Naive thymus-derived CD8-positive, alpha-beta T cell (primary cell): ENCODE measurements around the gene MYO7A. TPM values are rescaled to one million over a fixed set of nuclear protein-coding genes. Genes with fewer than 3 reads are reported as not detected.

Source experiments
- ATAC-seq, 2 donors: fragments of 150-1000 bp; cut with Tn5 transposase in 1 of 2; sonication (Bioruptor Pico), chemical (Tn5 transposase) in 1 of 2; 1 replicate in 1 of 2; 2 replicates in 1 of 2; pipeline ENCODE4 v1.10.0; 2021; ENCODE audit warnings: mild to moderate bottlenecking in 2 of 2, moderate library complexity in 2 of 2
- POLR2A ChIA-PET: fragments of 350-600 bp; sonication (Branson Sonifier 250); formaldehyde crosslinking; loops from one replicate; lab custom pipeline; 2021; ENCODE audit warnings: antibody characterized with exemption; lab: Charles Lee
- DNase-seq, 10 donors: peaks; one replicate each; pipeline versions ENCODE4 v3.0.0 to v3.0.0-alpha.2; 2020 to 2022
- H3K27ac Mint-ChIP-seq, 10 donors: one replicate each; pipeline ENCODE4 v1.8.0; 2020 to 2022; ENCODE audit warnings: mild to moderate bottlenecking in 10 of 10, mixed read lengths in 10 of 10, moderate library complexity in 4 of 10, inconsistent platforms in 1 of 10
- H3K27me3 Mint-ChIP-seq, 5 donors: one replicate each; pipeline ENCODE4 v1.8.0; 2021 to 2022; ENCODE audit warnings: mixed read lengths in 5 of 5
- H3K36me3 Mint-ChIP-seq, 3 donors: one replicate each; pipeline ENCODE4 v1.8.0; 2020 to 2022; ENCODE audit warnings: mixed read lengths in 3 of 3, mild to moderate bottlenecking in 2 of 3, inconsistent platforms in 1 of 3
- H3K4me1 Mint-ChIP-seq, 4 donors: one replicate each; pipeline ENCODE4 v1.8.0; 2021 to 2022; ENCODE audit warnings: mixed read lengths in 4 of 4
- H3K4me3 Mint-ChIP-seq, 10 donors: one replicate each; pipeline ENCODE4 v1.8.0; 2020 to 2022; ENCODE audit warnings: mild to moderate bottlenecking in 10 of 10, mixed read lengths in 10 of 10, moderate library complexity in 6 of 10, inconsistent platforms in 1 of 10
- H3K9me3 Mint-ChIP-seq, 9 donors: one replicate each; pipeline ENCODE4 v1.8.0; 2020 to 2022; ENCODE audit warnings: mixed read lengths in 9 of 9, mild to moderate bottlenecking in 3 of 9, inconsistent platforms in 1 of 9, moderate library complexity in 1 of 9
- polyA plus RNA-seq, 3 donors: library from polyadenylated mRNA; unstranded; fragments of 300-500 nt; fragmentation: Illumina TruSeq; gene quantifications; one replicate each; pipeline ENCODE4 v1.2.3, GENCODE V29; 2021
- total RNA-seq, 8 experiments: library from RNA in 2 of 8; stranded (reverse) in 2 of 8; gene quantifications; one replicate each; pipeline ENCODE4 v1.2.3 and lab custom pipeline; 2021 to 2026

Gene MYO7A
- total and polyA plus RNA-seq, 5 experiments from 2014 or later: 0.18 to 0.30 TPM; not detected in 3

GRCh38 chr11:77211040-77211451 lies 83.0 kb downstream of the MYO7A start:
- no peak for DNase-seq
- H3K27me3 Mint-ChIP-seq: no peaks in the 10 kb centered on the region
- no peak for ATAC-seq
- H3K36me3 Mint-ChIP-seq: no peaks in the 10 kb centered on the region
- no peaks in the 10 kb centered on the region for H3K9me3 Mint-ChIP-seq
- H3K27ac Mint-ChIP-seq: no peak overlapping the region
- no peak overlapping the region for H3K4me3 Mint-ChIP-seq
- no peaks in the 10 kb centered on the region for H3K4me1 Mint-ChIP-seq
- POLR2A ChIA-PET: no interaction called here

- H3K9me3 Mint-ChIP-seq: no peaks in the 10 kb centered on the region
- no peak overlapping the region for H3K4me3 Mint-ChIP-seq
- no peak overlapping the region for H3K27ac Mint-ChIP-seq
- POLR2A ChIA-PET: no interaction called here
- no peaks in the 10 kb centered on the region for H3K4me1 Mint-ChIP-seq
- no peaks in the 10 kb centered on the region for H3K36me3 Mint-ChIP-seq
- H3K27me3 Mint-ChIP-seq: peaks cover 0 to 2% (median 0%) of the 10 kb centered on the region in 5 donors
- DNase-seq (no peak), ATAC-seq (no peak)
Observed at GRCh38 chr11:77211594-77212251, 83.7 kb downstream of the MYO7A start.

- POLR2A ChIA-PET: no interaction called here
- Mint-ChIP-seq H3K36me3 (no peaks in the 10 kb centered on the region), H3K27ac (no peak overlapping the region)
Observed at GRCh38 chr11:77212314-77213007, 84.4 kb downstream of the MYO7A start.

GRCh38 chr11:77213029-77213579 lies 85.1 kb downstream of the MYO7A start:
- DNase-seq: no peak
- H3K9me3 Mint-ChIP-seq: no peaks in the 10 kb centered on the region
- no peaks in the 10 kb centered on the region for H3K36me3 Mint-ChIP-seq
- H3K4me3 Mint-ChIP-seq: no peak overlapping the region
- H3K27me3 Mint-ChIP-seq: peaks cover 0 to 2% (median 0%) of the 10 kb centered on the region in 5 donors
- H3K4me1 Mint-ChIP-seq: peaks cover 0 to 3% (median 0%) of the 10 kb centered on the region in 4 donors
- ATAC-seq: no peak
- H3K27ac Mint-ChIP-seq: no peak overlapping the region
- POLR2A ChIA-PET: no interaction called here

More at GRCh38 chr11:77212314-77213007, 84.4 kb downstream of the MYO7A start:
- Mint-ChIP-seq H3K27me3 (peaks cover 0 to 2% (median 0%) of the 10 kb centered on the region in 5 donors), H3K9me3 (no peaks in the 10 kb centered on the region), H3K4me1 (peaks cover 0 to 3% (median 0%) of the 10 kb centered on the region in 4 donors), H3K4me3 (no peak overlapping the region)
- DNase-seq: no peak
- ATAC-seq: no peak

- POLR2A ChIA-PET: no interaction called here
- Mint-ChIP-seq H3K36me3 (no peaks in the 10 kb centered on the region), H3K27me3 (peaks cover 0 to 2% (median 0%) of the 10 kb centered on the region in 5 donors), H3K4me1 (peaks cover 0 to 3% (median 0%) of the 10 kb centered on the region in 4 donors), H3K27ac (no peak overlapping the region), H3K9me3 (no peaks in the 10 kb centered on the region), H3K4me3 (no peak overlapping the region)
- DNase-seq (no peak), ATAC-seq (no peak)
Observed at GRCh38 chr11:77213589-77214428, 85.8 kb downstream of the MYO7A start.

GRCh38 chr11:77214557-77214956 lies 86.5 kb downstream of the MYO7A start:
- Mint-ChIP-seq H3K4me1 (peaks cover 0 to 3% (median 0%) of the 10 kb centered on the region in 4 donors), H3K9me3 (peaks cover 0 to 3% (median 0%) of the 10 kb centered on the region in 9 donors), H3K4me3 (no peak overlapping the region), H3K27ac (no peak overlapping the region), H3K27me3 (peaks cover 0 to 2% (median 0%) of the 10 kb centered on the region in 5 donors), H3K36me3 (no peaks in the 10 kb centered on the region)
- POLR2A ChIA-PET: no interaction called here
- DNase-seq (no peak), ATAC-seq (no peak)

- Mint-ChIP-seq H3K9me3 (peaks cover 0 to 3% (median 0%) of the 10 kb centered on the region in 9 donors), H3K27me3 (peaks cover 0 to 3% (median 0%) of the 10 kb centered on the region in 5 donors), H3K27ac (no peak overlapping the region), H3K4me3 (no peak overlapping the region), H3K4me1 (peaks cover 0 to 3% (median 0%) of the 10 kb centered on the region in 4 donors), H3K36me3 (no peaks in the 10 kb centered on the region)
- no peak for DNase-seq
- POLR2A ChIA-PET: no interaction called here
- no peak for ATAC-seq
Observed at GRCh38 chr11:77215106-77215505, 87.1 kb downstream of the MYO7A start.

GRCh38 chr11:77217156-77217555 lies 89.1 kb downstream of the MYO7A start:
- H3K36me3 Mint-ChIP-seq: no peaks in the 10 kb centered on the region
- POLR2A ChIA-PET: no interaction called here
- ATAC-seq (no peak), DNase-seq (no peak)
- H3K27me3 Mint-ChIP-seq: peaks cover under 1 to 7% (median 6%) of the 10 kb centered on the region in 5 donors
- peaks cover 0 to 3% (median 0%) of the 10 kb centered on the region in 9 donors for H3K9me3 Mint-ChIP-seq
- peaks cover 0 to 3% (median 0%) of the 10 kb centered on the region in 4 donors for H3K4me1 Mint-ChIP-seq
- H3K4me3 Mint-ChIP-seq: no peak overlapping the region
- H3K27ac Mint-ChIP-seq: no peak overlapping the region

- peaks cover 0 to 3% (median 0%) of the 10 kb centered on the region in 9 donors for H3K9me3 Mint-ChIP-seq
- peaks cover 6 to 48% (median 24%) of the 10 kb centered on the region in 5 donors for H3K27me3 Mint-ChIP-seq
- no peaks in the 10 kb centered on the region for H3K4me1 Mint-ChIP-seq
- POLR2A ChIA-PET: no interaction called here
- no peak overlapping the region for H3K4me3 Mint-ChIP-seq
- H3K27ac Mint-ChIP-seq: peak overlapping the region in 1 of 10 donors; percentile 19
- no peaks in the 10 kb centered on the region for H3K36me3 Mint-ChIP-seq
- DNase-seq (no peak), ATAC-seq (no peak)
Observed at GRCh38 chr11:77223797-77224196, 95.8 kb downstream of the MYO7A start.

- POLR2A ChIA-PET: no interaction called here
- no peaks in the 10 kb centered on the region for H3K4me1 Mint-ChIP-seq
- no peak overlapping the region for H3K4me3 Mint-ChIP-seq
- ATAC-seq: no peak
- peaks cover 2 to 17% (median 8%) of the 10 kb centered on the region in 5 donors for H3K27me3 Mint-ChIP-seq
- H3K27ac Mint-ChIP-seq: no peak overlapping the region
- no peaks in the 10 kb centered on the region for H3K36me3 Mint-ChIP-seq
- no peaks in the 10 kb centered on the region for H3K9me3 Mint-ChIP-seq
- no peak for DNase-seq
Observed at GRCh38 chr11:77230878-77231605, 103.0 kb downstream of the MYO7A start.

- ATAC-seq: no peak
- Mint-ChIP-seq H3K4me3 (no peak overlapping the region), H3K27me3 (peaks cover 4 to 14% (median 10%) of the 10 kb centered on the region in 5 donors), H3K4me1 (no peaks in the 10 kb centered on the region), H3K36me3 (no peaks in the 10 kb centered on the region), H3K27ac (no peak overlapping the region), H3K9me3 (no peaks in the 10 kb centered on the region)
- no peak for DNase-seq
- POLR2A ChIA-PET: no interaction called here
Observed at GRCh38 chr11:77231800-77232199, 103.8 kb downstream of the MYO7A start.

GRCh38 chr11:77232242-77232641 lies 104.2 kb downstream of the MYO7A start:
- no peaks in the 10 kb centered on the region for H3K36me3 Mint-ChIP-seq
- no peak overlapping the region for H3K27ac Mint-ChIP-seq
- H3K4me3 Mint-ChIP-seq: no peak overlapping the region
- H3K4me1 Mint-ChIP-seq: no peaks in the 10 kb centered on the region
- DNase-seq: no peak
- ATAC-seq: no peak
- no peaks in the 10 kb centered on the region for H3K9me3 Mint-ChIP-seq
- POLR2A ChIA-PET: no interaction called here
- peaks cover 3 to 10% (median 6%) of the 10 kb centered on the region in 5 donors for H3K27me3 Mint-ChIP-seq
